HCT116 (cell line): ENCODE measurements around the gene ATP13A2.

Experiments
- CBX3 ChIP-seq: IDR thresholded peaks from 2 replicates; pipeline ENCODE4 v1.6.1; 2012; ENCODE audit warnings: low read depth
- CTCF ChIP-seq, 3 experiments: fragments of 200-600 bp in 1 of 3; sonication (generic) in 1 of 3; IDR thresholded peaks in 2 of 3; conservative IDR thresholded peaks in 1 of 3; 2 replicates each; pipeline ENCODE4 v1.5.1; 2012 to 2017; ENCODE audit warnings: low read depth in 2 of 3, low read length in 2 of 3, antibody characterized with exemption in 1 of 3, borderline replicate concordance in 1 of 3, control low read depth in 1 of 3, mild to moderate bottlenecking in 1 of 3, mixed read lengths in 1 of 3, mixed run types in 1 of 3, moderate library complexity in 1 of 3; ENCODE audit not compliant: insufficient read depth in 1 of 3
- EZH2 ChIP-seq: fragments of 200-600 bp; sonication (generic); IDR thresholded peaks from 2 replicates; pipeline ENCODE4 v1.6.1; 2017; ENCODE audit warnings: antibody characterized with exemption, mixed run types
- EZH2phosphoT487 ChIP-seq: fragments of 200-600 bp; IDR thresholded peaks from 2 replicates; pipeline ENCODE4 v1.6.1; 2018; ENCODE audit warnings: antibody characterized with exemption, borderline replicate concordance
- FOSL1 ChIP-seq: IDR thresholded peaks from 2 replicates; pipeline ENCODE4 v1.6.1; 2012; ENCODE audit warnings: low read depth
- JUND ChIP-seq: IDR thresholded peaks from 2 replicates; pipeline ENCODE4 v1.6.1; 2012
- POLR2AphosphoS5 ChIP-seq: IDR thresholded peaks from 2 replicates; pipeline ENCODE4 v1.6.1; 2011; ENCODE audit warnings: mild to moderate bottlenecking, low read depth, low read length, moderate library complexity
- RAD21 ChIP-seq: IDR thresholded peaks from 2 replicates; pipeline ENCODE4 v1.6.1; 2012; ENCODE audit warnings: low read depth, mild to moderate bottlenecking
- YY1 ChIP-seq: IDR thresholded peaks from 2 replicates; pipeline ENCODE4 v1.6.1; 2011; ENCODE audit warnings: low read length, low read depth, moderate library complexity, mild to moderate bottlenecking; ENCODE audit not compliant: insufficient replicate concordance; ENCODE audit errors: extremely low read depth
- TF ChIP-seq, protein P1 (sequence below): IDR thresholded peaks from 2 replicates; pipeline ENCODE4 v1.6.1; 2012

DNA sequence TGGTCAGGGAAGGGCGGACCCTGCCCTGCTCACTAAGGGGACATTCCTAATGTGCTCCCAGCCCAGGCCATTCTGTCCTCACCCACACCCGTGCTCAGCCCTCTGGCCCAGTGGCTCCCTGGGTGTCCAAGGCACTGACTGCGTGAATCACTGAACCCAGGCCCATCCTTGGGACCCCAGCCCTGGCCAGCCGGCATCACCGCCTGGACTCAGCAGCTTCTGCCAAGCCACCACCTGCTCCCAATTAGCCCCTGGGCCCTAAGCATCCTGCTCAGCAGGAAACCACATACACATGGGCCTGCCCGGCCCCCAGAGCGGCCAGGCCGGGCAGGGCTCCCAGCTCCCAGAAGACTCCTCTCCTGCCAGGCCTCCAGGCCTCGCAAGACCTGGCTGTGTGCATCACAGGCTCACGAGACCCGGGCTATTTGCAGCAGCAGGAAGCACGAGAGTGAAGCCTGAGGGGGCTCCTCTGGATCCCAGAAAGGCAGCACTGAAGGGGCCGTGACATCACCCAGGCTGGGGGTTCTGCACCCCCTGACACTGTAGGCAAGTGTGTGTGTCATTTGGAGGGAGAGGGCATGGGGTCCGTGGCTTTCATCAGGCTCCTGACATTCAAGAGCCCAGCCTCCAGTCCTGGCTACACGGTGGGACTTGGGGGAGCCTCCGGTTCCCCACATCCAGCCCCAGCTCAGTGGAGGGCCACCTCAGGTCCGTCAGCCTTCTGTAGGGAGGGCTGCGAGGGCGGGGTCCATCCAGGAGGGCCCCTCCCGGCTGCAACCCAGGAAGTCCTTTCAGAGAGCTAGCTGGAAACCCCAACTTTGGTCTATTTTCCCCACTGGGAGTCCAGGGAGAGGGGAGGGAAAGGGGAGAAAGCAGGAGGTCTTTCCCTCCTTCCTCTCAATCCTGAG is 32.9 kb downstream of the ATP13A2 start:
- TF ChIP-seq CBX3 (no peak), CTCF (IDR thresholded peaks at IDR 0.05 in 2 of 3, conservative IDR thresholded peaks at IDR 0.05 in 1 of 3; ENCODE audit: borderline replicate concordance in 1 of 3, insufficient read depth in 1 of 3, low read depth in 2 of 3, low read length in 2 of 3) (no peak), EZH2phosphoT487 (no peak), EZH2 (no peak), YY1 (no peak), JUND (no peak), POLR2AphosphoS5 (no peak), FOSL1 (no peak), RAD21 (no peak)
- TF ChIP-seq, protein P1, sequence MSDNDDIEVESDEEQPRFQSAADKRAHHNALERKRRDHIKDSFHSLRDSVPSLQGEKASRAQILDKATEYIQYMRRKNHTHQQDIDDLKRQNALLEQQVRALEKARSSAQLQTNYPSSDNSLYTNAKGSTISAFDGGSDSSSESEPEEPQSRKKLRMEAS = no peak
